Endothelial cell of umbilical vein (primary cell): ENCODE results near the gene NEUROG3.

Experiments
- POLR2A ChIP-seq: IDR thresholded peaks from 2 replicates; pipeline ENCODE4 v1.6.1; 2012; ENCODE audit warnings: low read depth, mild to moderate bottlenecking, control low read depth, low read length
- TF ChIP-seq, protein P1 (sequence below), 2 donors: IDR thresholded peaks; 1 replicate in 1 of 2; 2 replicates in 1 of 2; pipeline ENCODE4 v1.5.1; 2011; ENCODE audit warnings: low read length in 2 of 2, mild to moderate bottlenecking in 2 of 2, moderate library complexity in 2 of 2, control low read depth in 1 of 2, inconsistent platforms in 1 of 2, low read depth in 1 of 2; ENCODE audit not compliant: insufficient read depth in 1 of 2; ENCODE audit errors: extremely low read depth in 1 of 2

DNA sequence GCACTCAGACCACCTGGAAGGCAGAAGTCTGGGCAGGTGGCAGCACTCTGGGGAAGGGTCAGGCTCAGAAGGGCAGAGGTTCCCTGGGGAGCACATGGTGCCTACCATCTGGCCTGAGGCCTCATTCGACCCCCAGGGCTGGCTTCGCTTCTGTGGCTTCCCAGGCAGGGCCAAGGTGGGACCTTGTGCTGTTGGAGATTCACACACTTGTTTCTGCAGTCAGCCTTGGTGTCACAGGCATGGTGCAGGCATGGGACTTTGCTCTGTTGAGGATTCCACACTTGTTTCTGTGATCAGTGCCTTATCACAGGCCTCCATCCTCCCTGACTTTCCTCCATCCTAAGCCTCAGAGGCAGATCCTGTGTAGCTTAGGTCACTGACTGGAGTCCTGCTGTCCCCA is 45.5 kb upstream of the NEUROG3 start:
- TF ChIP-seq, protein P1, sequence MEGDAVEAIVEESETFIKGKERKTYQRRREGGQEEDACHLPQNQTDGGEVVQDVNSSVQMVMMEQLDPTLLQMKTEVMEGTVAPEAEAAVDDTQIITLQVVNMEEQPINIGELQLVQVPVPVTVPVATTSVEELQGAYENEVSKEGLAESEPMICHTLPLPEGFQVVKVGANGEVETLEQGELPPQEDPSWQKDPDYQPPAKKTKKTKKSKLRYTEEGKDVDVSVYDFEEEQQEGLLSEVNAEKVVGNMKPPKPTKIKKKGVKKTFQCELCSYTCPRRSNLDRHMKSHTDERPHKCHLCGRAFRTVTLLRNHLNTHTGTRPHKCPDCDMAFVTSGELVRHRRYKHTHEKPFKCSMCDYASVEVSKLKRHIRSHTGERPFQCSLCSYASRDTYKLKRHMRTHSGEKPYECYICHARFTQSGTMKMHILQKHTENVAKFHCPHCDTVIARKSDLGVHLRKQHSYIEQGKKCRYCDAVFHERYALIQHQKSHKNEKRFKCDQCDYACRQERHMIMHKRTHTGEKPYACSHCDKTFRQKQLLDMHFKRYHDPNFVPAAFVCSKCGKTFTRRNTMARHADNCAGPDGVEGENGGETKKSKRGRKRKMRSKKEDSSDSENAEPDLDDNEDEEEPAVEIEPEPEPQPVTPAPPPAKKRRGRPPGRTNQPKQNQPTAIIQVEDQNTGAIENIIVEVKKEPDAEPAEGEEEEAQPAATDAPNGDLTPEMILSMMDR (IDR thresholded peaks at IDR 0.05; ENCODE audit: extremely low read depth in 1 of 2, insufficient read depth in 1 of 2, low read depth in 1 of 2, low read length in 2 of 2), result no peak
- no peak for TF ChIP-seq POLR2A
